OCI-LY1 (cell line): ENCODE data around the gene AMIGO1.

Experiments used
- EZH2 ChIP-seq: fragments of 200-600 bp; sonication (generic), shearing (Covaris generic); IDR thresholded peaks from 2 replicates; pipeline ENCODE4 v1.8.0; 2017; ENCODE audit warnings: borderline replicate concordance, mixed run types, mild to moderate bottlenecking, antibody characterized with exemption, low read length, moderate library complexity, mixed read lengths
- TF ChIP-seq, protein P1 (sequence below): fragments of 200-600 bp; sonication (generic), shearing (Covaris generic); IDR thresholded peaks from 2 replicates; pipeline ENCODE4 v1.5.1; 2017; ENCODE audit warnings: mild to moderate bottlenecking, antibody characterized with exemption, low read length, moderate library complexity, mixed read lengths

DNA sequence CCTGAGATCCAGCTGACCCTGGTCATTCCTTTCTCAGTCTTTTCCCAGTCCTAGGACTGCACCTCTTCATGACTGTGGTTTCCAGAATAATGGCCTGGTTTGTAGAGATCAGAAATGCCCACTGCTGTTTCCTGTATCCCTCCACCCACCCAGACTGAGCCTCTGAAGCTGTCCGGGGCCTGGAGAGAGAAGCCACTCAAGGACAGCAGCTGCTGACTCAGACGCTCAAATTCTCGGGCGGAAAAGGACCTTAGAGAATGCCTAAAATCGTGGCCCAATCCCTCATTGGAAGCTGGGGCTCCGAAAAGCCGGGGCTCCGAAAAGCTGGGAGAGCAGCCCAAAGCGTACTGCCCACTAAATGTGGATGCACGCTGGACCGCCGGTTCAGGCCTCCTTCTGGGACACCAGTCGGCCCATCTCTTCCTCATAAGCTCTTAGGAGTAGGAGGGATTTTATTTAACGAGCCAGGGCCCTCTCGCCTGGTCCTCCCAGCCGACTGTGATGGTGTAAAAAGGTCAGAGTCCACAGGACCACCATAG lies 22.4 kb upstream of the AMIGO1 start:
- TF ChIP-seq, protein P1, sequence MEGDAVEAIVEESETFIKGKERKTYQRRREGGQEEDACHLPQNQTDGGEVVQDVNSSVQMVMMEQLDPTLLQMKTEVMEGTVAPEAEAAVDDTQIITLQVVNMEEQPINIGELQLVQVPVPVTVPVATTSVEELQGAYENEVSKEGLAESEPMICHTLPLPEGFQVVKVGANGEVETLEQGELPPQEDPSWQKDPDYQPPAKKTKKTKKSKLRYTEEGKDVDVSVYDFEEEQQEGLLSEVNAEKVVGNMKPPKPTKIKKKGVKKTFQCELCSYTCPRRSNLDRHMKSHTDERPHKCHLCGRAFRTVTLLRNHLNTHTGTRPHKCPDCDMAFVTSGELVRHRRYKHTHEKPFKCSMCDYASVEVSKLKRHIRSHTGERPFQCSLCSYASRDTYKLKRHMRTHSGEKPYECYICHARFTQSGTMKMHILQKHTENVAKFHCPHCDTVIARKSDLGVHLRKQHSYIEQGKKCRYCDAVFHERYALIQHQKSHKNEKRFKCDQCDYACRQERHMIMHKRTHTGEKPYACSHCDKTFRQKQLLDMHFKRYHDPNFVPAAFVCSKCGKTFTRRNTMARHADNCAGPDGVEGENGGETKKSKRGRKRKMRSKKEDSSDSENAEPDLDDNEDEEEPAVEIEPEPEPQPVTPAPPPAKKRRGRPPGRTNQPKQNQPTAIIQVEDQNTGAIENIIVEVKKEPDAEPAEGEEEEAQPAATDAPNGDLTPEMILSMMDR = no peak
- TF ChIP-seq EZH2 = no peak
